Measurements from ENCODE around the gene SGF29.

Gene SGF29

DNA sequence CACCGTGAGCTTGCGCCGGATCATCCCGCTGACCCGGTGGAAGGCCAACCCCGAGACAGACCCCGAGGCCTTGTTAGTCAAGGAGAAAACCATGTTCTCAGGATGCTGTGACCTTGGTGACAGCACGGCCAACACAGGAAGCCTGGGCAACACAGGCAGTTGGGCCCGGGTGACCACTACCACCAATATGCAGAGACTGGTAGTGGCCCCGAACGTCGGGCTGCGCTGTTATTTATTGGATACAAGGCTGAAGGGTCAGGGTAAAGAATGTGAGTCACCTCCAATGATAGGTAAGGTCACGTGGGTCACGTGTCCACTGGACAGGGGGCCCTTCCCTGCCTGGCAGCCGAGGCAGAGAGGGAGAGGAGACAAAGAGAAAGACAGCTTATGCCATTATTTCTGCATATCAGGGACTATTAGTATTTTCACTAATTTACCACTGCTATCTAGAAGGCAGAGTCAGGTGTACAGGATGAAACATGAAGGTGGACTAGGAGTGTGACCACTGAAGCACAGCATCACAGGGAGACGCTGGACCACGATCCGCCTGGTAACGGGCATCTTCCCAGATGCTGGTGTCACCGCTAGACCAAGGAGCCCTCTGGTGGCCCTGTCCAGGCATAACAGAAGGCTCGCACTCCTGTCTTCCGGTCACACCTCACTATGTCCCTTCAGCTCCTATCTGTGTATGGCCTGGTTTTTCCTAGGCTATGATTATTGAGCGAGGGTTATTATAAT, 61.9 kb downstream of the SGF29 start:
- TF ChIP-seq RAD21 (IDR thresholded peaks at IDR 0.05; ENCODE audit: low read depth), result peak; percentile 68

DNA sequence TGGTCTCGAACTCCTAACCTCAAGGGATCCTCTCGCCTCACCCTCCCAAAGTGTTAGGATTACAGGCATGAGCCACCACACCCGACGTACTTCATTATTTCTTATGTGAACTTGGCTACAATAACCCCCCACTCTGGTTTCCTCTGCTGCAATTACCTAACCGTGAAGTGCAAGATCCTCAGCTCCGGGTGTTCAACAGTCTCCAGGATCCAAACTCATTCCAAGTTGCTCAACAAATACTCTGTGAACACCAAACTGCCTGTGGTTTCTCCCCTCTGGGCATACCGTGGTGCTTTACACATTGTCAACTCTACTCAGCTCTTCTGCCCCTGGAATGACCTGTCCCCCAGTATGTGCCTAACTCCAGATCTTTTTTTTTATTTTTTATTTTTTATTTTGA, 62.9 kb downstream of the SGF29 start:
- no peak for TF ChIP-seq NFIC (IDR thresholded peaks at IDR 0.05)
- no peak for TF ChIP-seq YY1 (IDR thresholded peaks at IDR 0.05; ENCODE audit: low read depth)
- TF ChIP-seq FOXM1 (IDR thresholded peaks at IDR 0.05; ENCODE audit: borderline replicate concordance, low read depth), result no peak
- TF ChIP-seq TAF1 (IDR thresholded peaks at IDR 0.05; ENCODE audit: low read depth), result no peak
- no peak for TF ChIP-seq RAD21 (IDR thresholded peaks at IDR 0.05; ENCODE audit: low read depth)

DNA sequence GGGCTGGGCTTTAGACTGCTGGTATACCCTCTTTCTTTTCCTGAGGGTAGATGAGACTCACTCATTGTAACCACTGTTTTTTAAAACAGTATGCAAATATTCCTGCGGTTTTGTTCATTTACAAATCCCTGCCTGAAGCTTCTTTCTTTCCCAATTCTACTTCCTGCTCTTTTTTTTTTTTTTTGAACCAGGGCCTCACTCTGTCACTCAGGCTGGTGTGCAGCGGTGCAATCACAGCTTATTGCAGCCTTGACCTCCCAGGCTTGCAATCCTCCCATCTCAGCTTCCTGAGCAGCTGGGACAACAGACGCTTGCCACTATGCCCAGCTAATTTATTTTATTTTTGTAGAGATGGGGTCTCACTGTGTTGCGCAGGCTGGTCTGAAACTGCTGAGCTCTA, 64.2 kb downstream of the SGF29 start:
- no peak for TF ChIP-seq RAD21 (IDR thresholded peaks at IDR 0.05; ENCODE audit: low read depth)
- TF ChIP-seq, protein P1, sequence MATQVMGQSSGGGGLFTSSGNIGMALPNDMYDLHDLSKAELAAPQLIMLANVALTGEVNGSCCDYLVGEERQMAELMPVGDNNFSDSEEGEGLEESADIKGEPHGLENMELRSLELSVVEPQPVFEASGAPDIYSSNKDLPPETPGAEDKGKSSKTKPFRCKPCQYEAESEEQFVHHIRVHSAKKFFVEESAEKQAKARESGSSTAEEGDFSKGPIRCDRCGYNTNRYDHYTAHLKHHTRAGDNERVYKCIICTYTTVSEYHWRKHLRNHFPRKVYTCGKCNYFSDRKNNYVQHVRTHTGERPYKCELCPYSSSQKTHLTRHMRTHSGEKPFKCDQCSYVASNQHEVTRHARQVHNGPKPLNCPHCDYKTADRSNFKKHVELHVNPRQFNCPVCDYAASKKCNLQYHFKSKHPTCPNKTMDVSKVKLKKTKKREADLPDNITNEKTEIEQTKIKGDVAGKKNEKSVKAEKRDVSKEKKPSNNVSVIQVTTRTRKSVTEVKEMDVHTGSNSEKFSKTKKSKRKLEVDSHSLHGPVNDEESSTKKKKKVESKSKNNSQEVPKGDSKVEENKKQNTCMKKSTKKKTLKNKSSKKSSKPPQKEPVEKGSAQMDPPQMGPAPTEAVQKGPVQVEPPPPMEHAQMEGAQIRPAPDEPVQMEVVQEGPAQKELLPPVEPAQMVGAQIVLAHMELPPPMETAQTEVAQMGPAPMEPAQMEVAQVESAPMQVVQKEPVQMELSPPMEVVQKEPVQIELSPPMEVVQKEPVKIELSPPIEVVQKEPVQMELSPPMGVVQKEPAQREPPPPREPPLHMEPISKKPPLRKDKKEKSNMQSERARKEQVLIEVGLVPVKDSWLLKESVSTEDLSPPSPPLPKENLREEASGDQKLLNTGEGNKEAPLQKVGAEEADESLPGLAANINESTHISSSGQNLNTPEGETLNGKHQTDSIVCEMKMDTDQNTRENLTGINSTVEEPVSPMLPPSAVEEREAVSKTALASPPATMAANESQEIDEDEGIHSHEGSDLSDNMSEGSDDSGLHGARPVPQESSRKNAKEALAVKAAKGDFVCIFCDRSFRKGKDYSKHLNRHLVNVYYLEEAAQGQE (IDR thresholded peaks at IDR 0.05; ENCODE audit: low read depth), result no peak
- no peak for TF ChIP-seq TEAD4 (IDR thresholded peaks at IDR 0.05)
- no peak for TF ChIP-seq FOXM1 (IDR thresholded peaks at IDR 0.05; ENCODE audit: borderline replicate concordance, low read depth)
- no peak for TF ChIP-seq EGR1 (IDR thresholded peaks at IDR 0.05)
- TF ChIP-seq ZBTB7A (IDR thresholded peaks at IDR 0.05; ENCODE audit: low read depth), result no peak
- TF ChIP-seq NFIC (IDR thresholded peaks at IDR 0.05), result no peak
- TF ChIP-seq CEBPB (IDR thresholded peaks at IDR 0.05), result no peak
- TF ChIP-seq, protein P2, sequence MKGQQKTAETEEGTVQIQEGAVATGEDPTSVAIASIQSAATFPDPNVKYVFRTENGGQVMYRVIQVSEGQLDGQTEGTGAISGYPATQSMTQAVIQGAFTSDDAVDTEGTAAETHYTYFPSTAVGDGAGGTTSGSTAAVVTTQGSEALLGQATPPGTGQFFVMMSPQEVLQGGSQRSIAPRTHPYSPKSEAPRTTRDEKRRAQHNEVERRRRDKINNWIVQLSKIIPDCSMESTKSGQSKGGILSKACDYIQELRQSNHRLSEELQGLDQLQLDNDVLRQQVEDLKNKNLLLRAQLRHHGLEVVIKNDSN (IDR thresholded peaks at IDR 0.05), result no peak
- no peak for TF ChIP-seq TCF12 (IDR thresholded peaks at IDR 0.05; ENCODE audit: low read depth)
- no peak for TF ChIP-seq TAF1 (IDR thresholded peaks at IDR 0.05; ENCODE audit: low read depth)
- TF ChIP-seq, protein P3, sequence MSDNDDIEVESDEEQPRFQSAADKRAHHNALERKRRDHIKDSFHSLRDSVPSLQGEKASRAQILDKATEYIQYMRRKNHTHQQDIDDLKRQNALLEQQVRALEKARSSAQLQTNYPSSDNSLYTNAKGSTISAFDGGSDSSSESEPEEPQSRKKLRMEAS (IDR thresholded peaks at IDR 0.05), result no peak
- no peak for TF ChIP-seq YY1 (IDR thresholded peaks at IDR 0.05; ENCODE audit: low read depth)
- no peak for TF ChIP-seq CREB1 (IDR thresholded peaks at IDR 0.05; ENCODE audit: low read depth)
- no peak for TF ChIP-seq EP300 (IDR thresholded peaks at IDR 0.05; ENCODE audit: borderline replicate concordance)

DNA sequence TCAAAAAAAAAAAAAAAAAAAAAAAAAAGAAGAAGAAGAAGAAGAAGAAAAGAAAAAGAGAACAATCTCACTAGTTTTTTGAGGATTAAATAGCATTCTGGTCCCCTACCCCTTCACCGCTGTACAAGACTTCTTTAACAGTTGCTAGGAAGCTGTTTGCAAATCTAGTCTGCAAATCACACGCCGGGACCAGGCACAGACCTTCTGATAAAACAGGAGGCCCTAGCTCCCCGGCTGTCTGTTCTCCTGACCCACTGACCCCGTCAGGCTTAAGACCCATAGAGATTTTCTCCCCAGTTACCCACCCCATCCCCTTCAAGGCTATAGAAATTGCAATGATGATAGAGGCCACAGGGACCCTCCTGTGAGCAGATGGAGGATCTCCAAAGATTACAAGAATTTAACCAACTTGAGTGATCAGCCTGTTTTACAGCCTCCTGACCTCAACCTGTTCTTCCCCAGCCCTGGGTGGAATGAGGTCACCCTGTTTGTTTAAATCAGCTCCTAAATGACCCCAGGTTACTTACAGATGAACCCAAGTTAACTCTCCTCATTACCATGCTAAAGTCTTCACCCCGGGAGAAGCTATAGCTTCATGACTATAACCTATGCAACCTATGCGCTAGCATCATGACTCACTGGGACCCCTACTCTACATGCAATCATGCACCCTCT, 67.9 kb downstream of the SGF29 start:
- TF ChIP-seq TAF1 (IDR thresholded peaks at IDR 0.05; ENCODE audit: low read depth) (no peak), ZBTB7A (IDR thresholded peaks at IDR 0.05; ENCODE audit: low read depth) (no peak), RAD21 (IDR thresholded peaks at IDR 0.05; ENCODE audit: low read depth) (no peak), EP300 (IDR thresholded peaks at IDR 0.05; ENCODE audit: borderline replicate concordance) (no peak), FOXM1 (IDR thresholded peaks at IDR 0.05; ENCODE audit: borderline replicate concordance, low read depth) (no peak), EGR1 (IDR thresholded peaks at IDR 0.05) (no peak), CEBPB (IDR thresholded peaks at IDR 0.05) (no peak), TCF12 (IDR thresholded peaks at IDR 0.05; ENCODE audit: low read depth) (no peak), CREB1 (IDR thresholded peaks at IDR 0.05; ENCODE audit: low read depth) (no peak)
- TF ChIP-seq, protein P1 (IDR thresholded peaks at IDR 0.05; ENCODE audit: low read depth), result no peak

DNA sequence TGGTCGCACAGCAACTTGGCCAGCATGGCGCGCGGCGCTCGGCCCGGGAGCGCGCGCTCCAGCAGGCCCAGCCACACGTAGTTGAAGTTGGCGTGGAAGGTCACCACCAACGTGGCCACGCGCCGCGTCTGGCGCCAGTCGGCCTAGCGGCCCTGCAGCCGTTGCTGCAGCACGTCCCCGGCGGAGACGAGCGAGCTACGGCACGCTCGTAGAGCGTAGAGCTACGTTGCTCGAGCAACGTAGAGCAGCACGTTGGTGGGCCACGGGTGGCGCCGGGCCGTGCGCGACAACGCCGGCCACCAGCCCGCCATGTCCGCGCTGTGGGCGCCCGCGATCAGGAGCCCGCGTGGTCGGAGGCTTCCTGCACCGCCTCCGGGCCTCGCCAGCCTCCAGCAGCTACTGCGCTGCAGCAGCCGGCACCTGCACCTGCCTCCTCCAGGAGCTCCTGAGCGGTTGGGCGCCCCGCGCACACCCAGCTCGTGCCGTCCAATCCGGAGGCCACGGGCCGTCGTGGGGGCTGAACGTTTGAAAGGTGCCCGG, 69.5 kb downstream of the SGF29 start:
- TF ChIP-seq EGR1 (IDR thresholded peaks at IDR 0.05) (0 out of 2 replicates have a peak, but pooled peaks have one; percentile 25), FOXM1 (IDR thresholded peaks at IDR 0.05; ENCODE audit: borderline replicate concordance, low read depth) (no peak), TAF1 (IDR thresholded peaks at IDR 0.05; ENCODE audit: low read depth) (peak; percentile 73; the same call in 1 of the 2 replicates), TCF12 (IDR thresholded peaks at IDR 0.05; ENCODE audit: low read depth) (peak; percentile 50; the same call in 1 of the 2 replicates), YY1 (IDR thresholded peaks at IDR 0.05; ENCODE audit: low read depth) (peak; percentile 52; the same call in 1 of the 2 replicates)
- TF ChIP-seq, protein P1 (IDR thresholded peaks at IDR 0.05; ENCODE audit: low read depth), result no peak
- TF ChIP-seq, protein P3 (IDR thresholded peaks at IDR 0.05), result peak; percentile 87
